Ecto neural progenitor cell (in vitro differentiated cells): ENCODE data around the gene ANKRD53.
"Not testable (repeated sequence)": the region's sequence is repeated elsewhere in the genome, so short reads cannot be mapped to it uniquely, and the experiment has no call there.

ENCODE experiments used
- DNase-seq: peaks from one replicate; pipeline ENCODE4 v3.0.0-alpha.2; 2018; ENCODE audit warnings: low spot score

ANKRD53 gene

GRCh38 chr2:71018625-71019024 lies 40.2 kb downstream of the ANKRD53 start:
- no peak for DNase-seq

- not testable (repeated sequence) for DNase-seq
These were observed 41.6 kb downstream of the ANKRD53 start for GRCh38 chr2:71019989-71020388.

- not testable (repeated sequence) for DNase-seq
These were observed 43.0 kb downstream of the ANKRD53 start for GRCh38 chr2:71021394-71021793.

GRCh38 chr2:71023553-71024243 lies 45.3 kb downstream of the ANKRD53 start:
- DNase-seq, result not testable (repeated sequence)
